Ovary (tissue), 3 donors: ENCODE measurements around the gene PITPNC1.

ENCODE experiments used
- POLR2A ChIP-seq: fragments of 450-650 bp; IDR thresholded peaks from one replicate; pipeline ENCODE4 v1.6.1; 2017; ENCODE audit warnings: antibody characterized with exemption, mild to moderate bottlenecking, moderate library complexity
- TF ChIP-seq, protein P1 (sequence below), 3 donors: fragments of 450-650 bp in 2 of 3; fragments of 200-600 bp in 1 of 3; IDR thresholded peaks; one replicate each; pipeline versions ENCODE4 v1.5.1 to v1.8.0; 2016 to 2022; ENCODE audit warnings: antibody characterized with exemption in 3 of 3, mild to moderate bottlenecking in 1 of 3
- donor health status: DM: no; HTN: no; CAD: no.

DNA sequence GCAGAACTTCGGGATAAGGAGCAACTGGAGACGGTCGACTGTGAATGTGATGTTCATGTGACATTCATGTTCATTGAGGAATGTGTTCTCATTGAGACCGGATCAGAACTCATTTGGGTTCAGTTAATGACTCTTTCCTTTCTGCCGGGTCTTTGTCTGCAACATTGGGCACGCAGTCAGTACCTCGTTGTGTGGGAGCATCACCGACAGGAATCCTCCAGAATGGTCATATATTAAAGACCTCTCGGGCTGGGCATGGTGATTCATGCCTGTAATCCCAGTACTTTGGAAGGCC, 144.6 kb downstream of the PITPNC1 start:
- TF ChIP-seq, protein P1, sequence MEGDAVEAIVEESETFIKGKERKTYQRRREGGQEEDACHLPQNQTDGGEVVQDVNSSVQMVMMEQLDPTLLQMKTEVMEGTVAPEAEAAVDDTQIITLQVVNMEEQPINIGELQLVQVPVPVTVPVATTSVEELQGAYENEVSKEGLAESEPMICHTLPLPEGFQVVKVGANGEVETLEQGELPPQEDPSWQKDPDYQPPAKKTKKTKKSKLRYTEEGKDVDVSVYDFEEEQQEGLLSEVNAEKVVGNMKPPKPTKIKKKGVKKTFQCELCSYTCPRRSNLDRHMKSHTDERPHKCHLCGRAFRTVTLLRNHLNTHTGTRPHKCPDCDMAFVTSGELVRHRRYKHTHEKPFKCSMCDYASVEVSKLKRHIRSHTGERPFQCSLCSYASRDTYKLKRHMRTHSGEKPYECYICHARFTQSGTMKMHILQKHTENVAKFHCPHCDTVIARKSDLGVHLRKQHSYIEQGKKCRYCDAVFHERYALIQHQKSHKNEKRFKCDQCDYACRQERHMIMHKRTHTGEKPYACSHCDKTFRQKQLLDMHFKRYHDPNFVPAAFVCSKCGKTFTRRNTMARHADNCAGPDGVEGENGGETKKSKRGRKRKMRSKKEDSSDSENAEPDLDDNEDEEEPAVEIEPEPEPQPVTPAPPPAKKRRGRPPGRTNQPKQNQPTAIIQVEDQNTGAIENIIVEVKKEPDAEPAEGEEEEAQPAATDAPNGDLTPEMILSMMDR (IDR thresholded peaks at IDR 0.05), result no peak
- TF ChIP-seq POLR2A, result no peak
